HepG2 (cell line): ENCODE measurements around the gene NCKAP1. TPM values are rescaled to one million over a fixed set of nuclear protein-coding genes. Genes with fewer than 3 reads are reported as not detected.

Experiments used
- ATAC-seq: fragments of 200-7000 bp; cut with Tn5 transposase; 3 replicates; pipeline ENCODE4 v1.9.1; 2020; ENCODE audit warnings: mild to moderate bottlenecking, moderate library complexity
- BruUV-seq: library from RNA; stranded (reverse); fragments of 400-500 nt; replicated peaks from 2 replicates; lab custom pipeline; 2021; lab: Mats Ljungman, UMichigan
- CTCF ChIA-PET: fragments of 300-600 bp; formaldehyde crosslinking; extraction: SDS; loops from one replicate; lab custom pipeline; 2021; ENCODE audit warnings: low total read pairs, inconsistent platforms, low intra/inter-chr PET ratio; lab: Yijun Ruan, JAX
- POLR2A ChIA-PET: fragments of 350-600 bp; sonication (Branson Sonifier 250); formaldehyde crosslinking; loops from one replicate; lab custom pipeline; 2020; ENCODE audit warnings: antibody characterized with exemption, inconsistent platforms; lab: Yijun Ruan, JAX
- DNase-seq: peaks from one replicate; pipeline ENCODE4 v3.0.0-alpha.2; 2015; ENCODE audit warnings: low spot score
- FAIRE-seq: peaks from 3 replicates; lab custom pipeline; 2011; peaks lifted over from hg19 to GRCh38; lab: Jason Lieb, UNC
- H2AFZ ChIP-seq: one replicate; pipeline ENCODE4 v1.6.1; 2011; ENCODE audit warnings: low read length, inconsistent platforms
- H3K27ac ChIP-seq: fragments of 300-600 bp; 3 replicates; pipeline ENCODE4 v1.8.0; 2011; ENCODE audit warnings: mixed run types, mild to moderate bottlenecking, mixed read lengths, low read length, inconsistent platforms; ENCODE audit not compliant: insufficient read depth; ENCODE audit errors: extremely low read length
- H3K27me3 ChIP-seq, 2 experiments: fragments of 200-600 bp in 1 of 2; 2 replicates in 1 of 2; 3 replicates in 1 of 2; pipeline versions ENCODE4 v1.6.0 to v1.8.0; 2011; ENCODE audit warnings: low read length in 2 of 2, mild to moderate bottlenecking in 2 of 2, moderate library complexity in 2 of 2, inconsistent platforms in 1 of 2; ENCODE audit not compliant: insufficient read depth in 2 of 2, control insufficient read depth in 1 of 2
- H3K36me3 ChIP-seq, 2 experiments: fragments of 200-600 bp in 1 of 2; replicated peaks in 1 of 2; 2 replicates in 1 of 2; 3 replicates in 1 of 2; pipeline versions ENCODE4 v1.5.1 to v1.8.0; 2011; ENCODE audit warnings: low read length in 2 of 2, inconsistent platforms in 1 of 2; ENCODE audit not compliant: insufficient read depth in 2 of 2, control insufficient read depth in 1 of 2
- H3K4me1 ChIP-seq: 2 replicates; pipeline ENCODE4 v1.5.1; 2012; ENCODE audit warnings: low read length, inconsistent platforms; ENCODE audit not compliant: insufficient read depth
- H3K4me2 ChIP-seq: 2 replicates; pipeline ENCODE4 v1.6.0; 2011; ENCODE audit warnings: low read depth, low read length, inconsistent platforms
- H3K4me3 ChIP-seq, 3 experiments: fragments of 200-600 bp in 1 of 3; sonication (generic), shearing (Covaris generic) in 1 of 3; replicated peaks in 1 of 3; 2 replicates each; pipeline ENCODE4 v1.5.1; 2011 to 2016; ENCODE audit warnings: low read length in 3 of 3, inconsistent platforms in 2 of 3, low read depth in 2 of 3, mild to moderate bottlenecking in 2 of 3, control low read depth in 1 of 3, mixed read lengths in 1 of 3; ENCODE audit not compliant: insufficient read depth in 1 of 3
- H3K79me2 ChIP-seq: one replicate; pipeline ENCODE4 v1.6.1; 2011; ENCODE audit warnings: low read length, inconsistent platforms; ENCODE audit not compliant: insufficient read depth
- H3K9ac ChIP-seq: 2 replicates; pipeline ENCODE4 v1.6.0; 2011; ENCODE audit warnings: mild to moderate bottlenecking, low read depth, low read length, inconsistent platforms; ENCODE audit not compliant: insufficient read depth
- H3K9me3 ChIP-seq: 2 replicates; pipeline ENCODE4 v1.5.1; 2012; ENCODE audit warnings: mild to moderate bottlenecking, low read length
- H4K20me1 ChIP-seq: 2 replicates; pipeline ENCODE4 v1.6.0; 2011; ENCODE audit warnings: inconsistent platforms, mild to moderate bottlenecking, low read length, moderate library complexity; ENCODE audit not compliant: insufficient read depth
- CEBPB ChIP-seq: IDR thresholded peaks from 2 replicates; pipeline ENCODE4 v1.6.1; 2011; ENCODE audit warnings: low read depth, low read length, improper control_type of control experiment, borderline replicate concordance
- IRX3 ChIP-seq: sonication (generic); formaldehyde crosslinking; IDR thresholded peaks from 2 replicates; pipeline ENCODE4 v1.8.1; 2023; ENCODE audit warnings: mild to moderate bottlenecking, low read depth, missing genetic modification reagents, borderline replicate concordance
- MTF1 ChIP-seq: sonication (generic); formaldehyde crosslinking; IDR thresholded peaks from 2 replicates; pipeline ENCODE4 v1.5.0; 2020; ENCODE audit warnings: missing genetic modification reagents
- NFIB ChIP-seq: sonication (generic); formaldehyde crosslinking; IDR thresholded peaks from 2 replicates; pipeline ENCODE4 v1.9.0; 2021; ENCODE audit warnings: missing genetic modification reagents, mild to moderate bottlenecking, borderline replicate concordance
- ZBTB20 ChIP-seq: sonication (generic); formaldehyde crosslinking; IDR thresholded peaks from 2 replicates; pipeline ENCODE4 v1.8.1; 2023; ENCODE audit warnings: missing genetic modification reagents, low read depth, mild to moderate bottlenecking, borderline replicate concordance
- WGBS: methylation state at CpG from one replicate; pipeline ENCODE4 v1.1.6; 2017; ENCODE audit warnings: low lambda C conversion rate; 5-methylcytosine and 5-hydroxymethylcytosine counted together
- in situ Hi-C: cut with HindIII; loops from 2 replicates; pipeline ENCODE4 v1.10.0; 2017; ENCODE audit warnings: low pct_unique_long_range_greater_than_20kb; ENCODE audit not compliant: extremely low pct_ligation_motif_present
- intact Hi-C: fragments of 100-400 bp; cut with micrococcal nuclease; formaldehyde crosslinking; loops from one replicate; pipeline ENCODE4 v1.10.0; 2022; ENCODE audit not compliant: unreplicated experiment
- polyA plus RNA-seq, 8 experiments: library from polyadenylated mRNA; depleted of rRNA in 3 of 8; stranded (reverse) in 7 of 8; unstranded in 1 of 8; fragments of >200 nt; fragmentation: Illumina TruSeq in 4 of 8; extraction: Trizol in 4 of 8; gene quantifications; 2 replicates each; pipeline versions ENCODE4 v1.2.1 to v1.2.3, GENCODE V29; 2011 to 2016; ENCODE audit warnings: low read depth in 4 of 8, missing spikeins in 1 of 8, mixed read lengths in 1 of 8; ENCODE audit not compliant: insufficient read depth in 1 of 8
- total RNA-seq, 5 experiments: library from RNA; depleted of rRNA; stranded (reverse); fragments of >200 nt; fragmentation: Illumina TruSeq; extraction: Trizol; gene quantifications; 2 replicates each; pipeline ENCODE4 v1.2.3, GENCODE V29; 2016; ENCODE audit warnings: low read depth in 1 of 5
- TF ChIP-seq, protein P1 (sequence below): IDR thresholded peaks from 2 replicates; pipeline ENCODE4 v1.6.1; 2016

NCKAP1 gene
- total and polyA plus RNA-seq, 2 of the 13 experiments (the other 11 are each of a cell fraction or from before 2014, with no cell fraction given), result 72.1 to 96.3 TPM

GRCh38 chr2:182941919-182942318 lies 96.3 kb downstream of the NCKAP1 start (continued):
- TF ChIP-seq ZBTB20 (CRISPR knock-in tag) (no peak), IRX3 (CRISPR knock-in tag) (no peak), NFIB (CRISPR knock-in tag) (no peak), MTF1 (CRISPR knock-in tag) (no peak)

- POLR2A ChIA-PET, result no interaction called here
These were observed 97.0 kb downstream of the NCKAP1 start for GRCh38 chr2:182941121-182941722.

More at GRCh38 chr2:182941121-182941722, 97.0 kb downstream of the NCKAP1 start:
- 97% methylated on average over 2 of the region's 2 CpGs for WGBS
- H3K36me3 ChIP-seq, result peaks cover 10 to 52% of the 10 kb centered on the region in 2 experiments
- no peak overlapping the region for H3K4me2 ChIP-seq
- CTCF ChIA-PET, result no interaction called here
- H3K4me3 ChIP-seq, result no peak overlapping the region
- TF ChIP-seq, protein P1, sequence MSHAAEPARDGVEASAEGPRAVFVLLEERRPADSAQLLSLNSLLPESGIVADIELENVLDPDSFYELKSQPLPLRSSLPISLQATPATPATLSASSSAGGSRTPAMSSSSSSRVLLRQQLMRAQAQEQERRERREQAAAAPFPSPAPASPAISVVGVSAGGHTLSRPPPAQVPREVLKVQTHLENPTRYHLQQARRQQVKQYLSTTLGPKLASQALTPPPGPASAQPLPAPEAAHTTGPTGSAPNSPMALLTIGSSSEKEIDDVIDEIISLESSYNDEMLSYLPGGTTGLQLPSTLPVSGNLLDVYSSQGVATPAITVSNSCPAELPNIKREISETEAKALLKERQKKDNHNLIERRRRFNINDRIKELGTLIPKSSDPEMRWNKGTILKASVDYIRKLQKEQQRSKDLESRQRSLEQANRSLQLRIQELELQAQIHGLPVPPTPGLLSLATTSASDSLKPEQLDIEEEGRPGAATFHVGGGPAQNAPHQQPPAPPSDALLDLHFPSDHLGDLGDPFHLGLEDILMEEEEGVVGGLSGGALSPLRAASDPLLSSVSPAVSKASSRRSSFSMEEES, result no peak
- TF ChIP-seq CEBPB, result peak; percentile 30; the same call in 1 of the 2 replicates
- BruUV-seq, result no TSS peak
- H3K9ac ChIP-seq, result no peak overlapping the region
- in situ Hi-C loops, result no loop called here
- no peaks in the 10 kb centered on the region for H3K27me3 ChIP-seq
- no peaks in the 10 kb centered on the region for H3K9me3 ChIP-seq
- H2AFZ ChIP-seq, result no peak overlapping the region
- FAIRE-seq (no peak), DNase-seq (no peak), ATAC-seq (no peak)
- H3K4me1 ChIP-seq, result no peaks in the 10 kb centered on the region
- H3K79me2 ChIP-seq, result no peaks in the 10 kb centered on the region
- intact Hi-C loops, result no loop called here
- H4K20me1 ChIP-seq, result no peaks in the 10 kb centered on the region
- no peak overlapping the region for H3K27ac ChIP-seq
